A673 (cell line): ENCODE data around the gene ERI3. TPM values are rescaled to one million over a fixed set of nuclear protein-coding genes. Genes with fewer than 3 reads are reported as not detected.

Experiments
- BruUV-seq: library from RNA; stranded (reverse); fragments of 400-500 nt; replicated peaks from 2 replicates; lab custom pipeline; 2021; lab: Mats Ljungman, UMichigan
- CTCF ChIA-PET: fragments of 300-600 bp; sonication (Branson Sonifier 250); formaldehyde crosslinking; loops from one replicate; lab custom pipeline; 2022; ENCODE audit warnings: antibody characterized with exemption; lab: Charles Lee
- POLR2A ChIA-PET: fragments of 300-600 bp; sonication (Branson Sonifier 250); formaldehyde crosslinking; loops from one replicate; lab custom pipeline; 2022; ENCODE audit warnings: antibody characterized with exemption; ENCODE audit not compliant: low non-redundant PET; lab: Charles Lee
- DNase-seq: peaks from one replicate; pipeline ENCODE4 v3.0.0-alpha.2; 2015; ENCODE audit warnings: low spot score
- H3K27ac ChIP-seq: fragments of 200-600 bp; sonication (generic); 2 replicates; pipeline ENCODE4 v1.5.1; 2016; ENCODE audit warnings: mixed run types, low read depth, mild to moderate bottlenecking, mixed read lengths, antibody characterized with exemption, low read length; ENCODE audit not compliant: poor library complexity, severe bottlenecking
- H3K27me3 ChIP-seq: fragments of 200-600 bp; sonication (generic); replicated peaks from 2 replicates; pipeline ENCODE4 v1.6.1; 2017; ENCODE audit warnings: mixed run types, low read depth, mild to moderate bottlenecking, mixed read lengths, antibody characterized with exemption, low read length; ENCODE audit not compliant: insufficient read depth, poor library complexity
- H3K36me3 ChIP-seq: fragments of 200-600 bp; sonication (generic); 2 replicates; pipeline ENCODE4 v1.6.1; 2016; ENCODE audit warnings: mixed run types, mild to moderate bottlenecking, mixed read lengths, antibody characterized with exemption, low read length; ENCODE audit not compliant: insufficient read depth, poor library complexity, severe bottlenecking
- H3K4me1 ChIP-seq: fragments of 200-600 bp; sonication (generic); 2 replicates; pipeline ENCODE4 v1.6.1; 2017; ENCODE audit warnings: mixed run types, mild to moderate bottlenecking, mixed read lengths, antibody characterized with exemption, low read length; ENCODE audit not compliant: insufficient read depth, poor library complexity, severe bottlenecking
- H3K4me3 ChIP-seq: fragments of 200-600 bp; sonication (generic); 2 replicates; pipeline ENCODE4 v1.5.1; 2016; ENCODE audit warnings: low read depth, mixed run types, mild to moderate bottlenecking, mixed read lengths, low read length; ENCODE audit not compliant: poor library complexity, severe bottlenecking
- H3K9me3 ChIP-seq: fragments of 200-600 bp; sonication (generic); 2 replicates; pipeline ENCODE4 v1.6.1; 2016; ENCODE audit warnings: mixed run types, low read depth, mild to moderate bottlenecking, mixed read lengths, antibody characterized with exemption, low read length; ENCODE audit not compliant: poor library complexity, severe bottlenecking
- CTCF ChIP-seq: fragments of 300-800, 200-600 bp; sonication (generic); conservative IDR thresholded peaks from 2 replicates; pipeline ENCODE4 v1.5.1; 2017; ENCODE audit warnings: low read depth, mild to moderate bottlenecking, antibody characterized with exemption, low read length, moderate library complexity, mixed read lengths
- EZH2 ChIP-seq: fragments of 200-600 bp; sonication (generic); IDR thresholded peaks from 2 replicates; pipeline ENCODE4 v1.6.1; 2017; ENCODE audit warnings: borderline replicate concordance, low read depth, mild to moderate bottlenecking, mixed read lengths, antibody characterized with exemption, low read length; ENCODE audit not compliant: poor library complexity, severe bottlenecking
- intact Hi-C: fragments of 100-400 bp; cut with micrococcal nuclease; formaldehyde crosslinking; loops from one replicate; pipeline ENCODE4 v1.10.0; 2022; ENCODE audit not compliant: unreplicated experiment
- total RNA-seq: library from RNA; stranded (reverse); gene quantifications from 2 replicates; pipeline ENCODE4 v1.2.3, GENCODE V29; 2021

ERI3 gene
- total RNA-seq, 1 experiment from 2014 or later = 97.9 TPM

- POLR2A ChIA-PET = no interaction called here
- BruUV-seq = no TSS peak
Observed at GRCh38 chr1:44339731-44340130, 15.3 kb downstream of the ERI3 start.

GRCh38 chr1:44338136-44338535 is 16.9 kb downstream of the ERI3 start:
- ChIA-PET POLR2A (no interaction called here), CTCF (no interaction called here)
- no TSS peak for BruUV-seq
- DNase-seq = no peak
- H3K9me3 ChIP-seq = no peaks in the 10 kb centered on the region
- intact Hi-C loops = no loop called here
- no peak overlapping the region for H3K4me3 ChIP-seq
- TF ChIP-seq EZH2 (no peak), CTCF (no peak)
- peaks cover 36% of the 10 kb centered on the region for H3K36me3 ChIP-seq
- H3K4me1 ChIP-seq = no peaks in the 10 kb centered on the region
- no peaks in the 10 kb centered on the region for H3K27me3 ChIP-seq
- H3K27ac ChIP-seq = no peak overlapping the region

More at GRCh38 chr1:44339731-44340130, 15.3 kb downstream of the ERI3 start:
- DNase-seq = no peak
- Histone ChIP-seq H3K36me3 (peaks cover 32% of the 10 kb centered on the region), H3K27ac (no peak overlapping the region), H3K4me3 (no peak overlapping the region), H3K4me1 (no peaks in the 10 kb centered on the region), H3K27me3 (no peaks in the 10 kb centered on the region), H3K9me3 (no peaks in the 10 kb centered on the region)
- intact Hi-C loops = no loop called here
- CTCF ChIA-PET = interaction anchor here (0.7 kb wide), 1 partner anchor 187 kb away, joined by 7 read pairs; no protein-coding TSS in a partner anchor
- TF ChIP-seq EZH2 (no peak), CTCF (no peak)

GRCh38 chr1:44336668-44337067 is 18.4 kb downstream of the ERI3 start:
- DNase-seq = no peak
- ChIA-PET CTCF (no interaction called here), POLR2A (no interaction called here)
- no peak overlapping the region for H3K4me3 ChIP-seq
- no TSS peak for BruUV-seq
- no peaks in the 10 kb centered on the region for H3K4me1 ChIP-seq
- H3K27ac ChIP-seq = no peak overlapping the region
- H3K9me3 ChIP-seq = no peaks in the 10 kb centered on the region
- intact Hi-C loops = no loop called here
- H3K36me3 ChIP-seq = peaks cover 36% of the 10 kb centered on the region
- TF ChIP-seq CTCF = no peak
- no peak for TF ChIP-seq EZH2
- H3K27me3 ChIP-seq = no peaks in the 10 kb centered on the region
